NCI-H2196 treated with DMSO at 0.1 percent for 48 hours (cell line): Measurements from ENCODE around the gene GTF2H2C.
"Not testable (repeated sequence)": the region's sequence is repeated elsewhere in the genome, so short reads cannot be mapped to it uniquely, and the experiment has no call there.

Experiments
- DNase-seq: peaks from one replicate; lab custom pipeline; 2025; ENCODE audit not compliant: unreplicated experiment; lab: John Stamatoyannopoulos, UW

GTF2H2C gene

DNA sequence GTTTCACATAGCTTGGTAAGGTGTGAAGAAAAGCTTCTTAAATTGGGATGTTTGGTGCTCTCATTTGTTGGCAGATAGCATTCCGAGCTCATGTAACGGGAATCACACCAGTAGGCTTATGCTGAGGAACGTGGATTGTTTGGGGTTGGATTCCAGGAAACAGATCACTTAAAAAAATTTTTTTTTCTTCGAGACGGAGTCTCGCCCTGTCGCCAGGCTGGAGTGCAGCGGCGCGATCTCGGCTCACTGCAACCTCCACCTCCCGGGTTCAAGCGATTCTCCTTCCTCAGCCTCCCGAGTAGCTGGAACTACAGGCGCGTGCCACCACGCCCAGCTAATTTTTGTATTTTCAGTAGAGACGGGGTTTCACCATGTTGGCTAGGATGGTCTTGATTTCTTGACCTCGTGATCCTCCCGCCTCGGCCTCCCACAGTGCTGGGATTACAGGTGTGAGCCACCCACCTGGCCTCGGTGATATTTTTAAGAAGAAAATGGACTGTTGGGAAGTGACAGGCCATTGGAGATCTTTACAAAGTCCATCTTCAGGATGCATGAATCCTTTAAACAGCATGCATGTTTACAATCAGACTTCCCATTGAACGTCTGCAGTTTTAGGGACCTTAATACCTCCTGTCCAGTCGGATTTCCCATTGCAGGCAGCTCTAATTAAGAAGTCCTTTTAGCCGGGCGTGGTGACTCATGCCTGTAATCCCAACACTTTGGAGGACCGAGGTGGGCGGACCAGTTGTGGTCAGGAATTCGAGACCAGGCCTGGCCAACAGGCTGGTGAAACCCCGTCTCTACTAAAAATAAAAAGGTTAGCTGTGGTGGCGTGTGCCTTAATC lies 818 bp downstream of the GTF2H2C start:
- DNase-seq: not testable (repeated sequence)

DNA sequence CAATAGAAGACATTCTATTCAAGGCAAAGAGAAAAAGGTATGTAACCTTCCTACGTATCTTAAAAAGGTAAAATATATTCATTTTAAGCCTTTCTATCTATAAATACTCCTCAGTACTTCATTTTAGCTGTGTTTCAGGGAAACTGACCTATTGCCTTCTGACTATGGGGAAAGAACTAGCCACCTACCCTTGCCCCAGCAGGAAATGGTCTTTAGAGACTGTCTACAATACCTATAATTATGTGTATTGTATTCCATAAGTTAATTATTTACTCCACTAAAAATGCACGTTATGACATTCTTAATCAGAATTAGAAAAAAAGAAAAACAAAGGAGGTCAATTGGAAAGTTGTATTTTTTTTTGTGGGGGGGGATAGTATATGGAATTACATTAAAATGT lies 6.2 kb downstream of the GTF2H2C start:
- not testable (repeated sequence) for DNase-seq

DNA sequence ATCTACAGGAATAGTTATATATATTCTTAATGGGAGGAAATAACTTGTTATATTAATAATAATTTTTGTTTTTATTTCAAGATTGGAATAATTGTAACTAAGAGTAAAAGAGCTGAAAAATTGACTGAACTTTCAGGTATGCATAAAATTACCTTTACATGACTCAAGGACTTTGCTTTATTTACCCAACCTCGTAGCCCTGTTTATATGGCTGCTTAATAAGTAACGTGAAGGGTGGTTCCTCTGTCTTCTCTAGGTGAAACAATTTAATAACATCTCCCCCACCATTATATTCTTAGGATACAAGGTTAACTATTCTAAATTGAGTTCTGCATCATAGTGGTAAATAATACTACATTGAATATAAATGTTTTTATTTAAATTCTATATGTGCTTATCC lies 8.1 kb downstream of the GTF2H2C start:
- DNase-seq: not testable (repeated sequence)

DNA sequence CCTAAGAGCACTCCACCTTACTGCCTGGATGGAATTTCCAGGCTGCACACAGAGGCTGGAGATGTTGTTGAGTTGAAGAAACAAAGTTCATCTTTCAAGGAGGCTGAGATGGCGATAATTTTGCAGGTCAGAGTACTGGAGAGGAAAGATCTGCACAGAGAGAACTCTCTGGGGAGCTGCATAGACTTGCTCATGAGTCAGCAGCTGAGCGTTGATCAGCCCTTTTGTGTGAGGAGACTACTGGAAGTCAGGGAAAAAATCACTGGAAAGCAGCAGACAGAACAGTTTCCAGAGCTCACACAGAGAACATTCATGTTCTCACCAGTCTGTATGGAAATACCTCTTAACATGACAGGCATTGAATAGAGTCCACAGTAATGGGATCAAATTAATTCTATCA lies 23.4 kb downstream of the GTF2H2C start:
- DNase-seq: not testable (repeated sequence)

DNA sequence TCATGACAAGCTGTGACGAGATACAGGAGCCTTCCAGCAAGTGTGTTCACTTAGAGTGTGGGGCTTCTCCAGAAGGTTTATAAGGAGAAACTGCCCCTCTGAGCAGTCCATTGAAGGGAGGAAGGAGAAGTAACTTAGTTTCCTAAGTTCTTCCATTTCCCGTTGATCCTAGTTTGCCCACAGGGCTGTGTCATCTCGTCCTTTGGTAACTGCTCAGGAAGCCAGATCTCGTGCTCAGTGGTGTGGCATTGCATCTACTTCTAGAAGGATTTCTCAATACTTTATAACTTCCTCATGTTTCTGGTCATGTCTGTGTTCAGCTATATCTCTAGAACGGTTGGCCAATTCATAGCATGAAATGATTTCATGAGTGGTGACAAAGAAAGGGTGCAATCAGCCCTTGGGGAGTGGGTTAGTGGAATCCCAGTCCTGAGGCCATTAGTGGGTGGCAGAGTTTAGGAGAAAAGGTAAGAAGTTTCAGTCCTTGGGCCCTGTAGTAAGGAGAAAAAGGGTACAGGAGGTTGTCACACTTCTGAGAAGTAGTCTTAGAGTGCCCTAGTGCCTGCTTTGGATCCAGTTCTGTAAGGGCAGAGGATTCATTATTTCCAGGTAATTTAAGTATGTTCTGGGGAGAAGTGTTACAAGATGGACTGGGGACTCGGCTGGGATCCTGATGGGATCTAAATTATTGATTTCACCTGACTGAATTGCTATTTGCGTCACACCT lies 36.3 kb downstream of the GTF2H2C start:
- DNase-seq: not testable (repeated sequence)

DNA sequence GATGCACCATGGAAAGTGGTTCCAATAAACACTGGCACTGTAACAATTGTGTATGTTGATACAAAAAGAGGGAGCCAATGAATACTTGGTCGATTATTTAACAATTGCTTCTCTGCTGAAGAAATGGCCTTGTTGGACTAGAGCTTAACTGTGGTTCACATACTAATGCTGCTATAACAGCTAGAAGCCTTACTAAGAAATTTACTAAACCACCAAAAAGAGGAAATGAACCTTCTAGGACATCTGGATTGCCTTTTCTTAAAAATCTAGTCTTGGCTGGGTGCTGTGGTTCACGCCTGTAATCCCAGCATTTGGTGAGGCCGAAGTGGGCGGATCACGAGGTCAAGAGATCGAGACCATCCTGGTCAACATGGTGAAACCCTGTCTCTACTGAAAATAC lies 42.0 kb downstream of the GTF2H2C start:
- DNase-seq: not testable (repeated sequence)

DNA sequence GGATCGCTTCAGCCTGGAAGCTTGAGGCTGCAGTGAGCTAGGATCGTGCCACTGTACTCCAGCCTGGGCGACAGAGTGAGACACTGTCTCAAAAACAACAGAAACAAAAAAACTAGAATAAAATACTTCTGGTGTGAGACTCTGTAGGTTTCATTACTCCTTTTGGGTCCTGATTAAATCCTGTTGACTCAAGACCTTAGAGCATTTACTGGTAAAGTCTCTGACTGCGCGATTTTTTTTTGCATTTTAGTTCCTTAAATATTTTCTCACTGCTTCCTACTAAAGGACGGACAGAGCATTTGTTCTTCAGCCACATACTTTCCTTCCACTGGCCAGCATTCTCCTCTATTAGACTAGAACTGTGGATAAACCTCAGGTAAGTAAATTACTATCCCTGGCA lies 46.8 kb downstream of the GTF2H2C start:
- not testable (repeated sequence) for DNase-seq

DNA sequence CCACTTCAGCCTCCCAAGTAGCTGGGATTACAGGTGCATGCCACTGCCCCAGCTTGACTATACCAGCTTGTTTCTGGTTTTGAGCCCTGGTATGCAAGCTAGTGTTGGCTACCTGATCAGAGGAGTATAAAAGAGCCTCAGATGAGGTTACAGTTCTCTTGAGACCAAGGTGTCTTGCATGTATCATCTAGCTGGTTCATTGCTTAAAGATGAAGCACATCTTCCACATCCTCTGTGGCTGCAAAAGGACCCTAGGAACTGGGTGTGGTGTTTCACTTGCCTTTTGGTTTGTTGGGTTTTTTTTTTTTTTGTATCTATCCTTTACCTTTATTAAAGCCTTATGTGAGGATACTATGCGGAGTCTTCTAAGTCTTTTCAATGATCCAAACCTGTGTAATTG lies 47.8 kb downstream of the GTF2H2C start:
- not testable (repeated sequence) for DNase-seq

DNA sequence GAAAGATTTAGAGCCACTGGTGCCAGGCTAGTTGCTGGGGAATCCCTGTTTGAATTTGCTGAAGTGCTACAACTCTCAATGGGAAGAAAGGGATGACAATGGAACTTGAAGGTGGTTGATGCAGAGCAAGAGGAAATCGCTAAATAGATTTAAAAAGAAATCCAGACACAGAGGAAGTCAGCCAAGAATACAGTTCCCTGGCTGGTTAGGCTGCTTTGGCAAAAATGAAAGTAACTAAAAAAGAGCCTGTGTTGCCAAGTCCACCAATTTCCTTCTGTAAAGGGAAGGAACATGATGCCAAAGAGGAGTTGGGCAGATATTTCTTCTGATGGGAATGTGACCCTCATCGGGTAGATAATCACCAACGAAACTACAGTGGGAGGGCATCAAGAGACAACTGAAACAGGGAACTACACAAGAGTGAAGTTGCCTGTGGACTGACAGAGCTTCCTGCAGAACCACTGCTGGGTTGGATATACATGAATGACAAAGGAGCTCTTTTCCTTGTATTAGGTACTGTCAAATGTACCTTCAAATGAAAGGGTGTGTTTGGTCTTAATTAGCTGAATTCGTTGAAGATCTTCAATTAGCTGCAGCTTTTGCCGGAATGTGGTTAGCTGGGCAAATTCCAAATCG lies 49.0 kb downstream of the GTF2H2C start:
- DNase-seq: not testable (repeated sequence)

DNA sequence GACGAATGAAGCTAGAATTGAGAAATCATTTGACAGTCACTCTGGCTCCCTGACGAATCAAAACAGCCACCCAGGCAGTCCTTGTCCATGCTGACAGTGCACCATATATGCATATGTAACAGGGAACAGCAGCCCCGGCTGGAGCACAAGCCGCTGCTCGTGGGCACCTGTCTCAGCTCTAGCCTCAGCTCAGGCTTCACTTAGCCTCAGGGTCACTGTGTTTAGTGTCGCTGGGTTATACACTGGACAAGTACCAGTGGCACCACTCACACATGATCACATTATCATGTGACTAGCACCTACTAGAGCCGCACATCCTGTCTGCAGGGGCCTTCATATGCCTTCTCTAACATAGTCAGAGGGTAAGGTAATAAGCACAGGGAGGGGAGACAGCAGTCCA lies 54.9 kb downstream of the GTF2H2C start:
- DNase-seq: not testable (repeated sequence)

DNA sequence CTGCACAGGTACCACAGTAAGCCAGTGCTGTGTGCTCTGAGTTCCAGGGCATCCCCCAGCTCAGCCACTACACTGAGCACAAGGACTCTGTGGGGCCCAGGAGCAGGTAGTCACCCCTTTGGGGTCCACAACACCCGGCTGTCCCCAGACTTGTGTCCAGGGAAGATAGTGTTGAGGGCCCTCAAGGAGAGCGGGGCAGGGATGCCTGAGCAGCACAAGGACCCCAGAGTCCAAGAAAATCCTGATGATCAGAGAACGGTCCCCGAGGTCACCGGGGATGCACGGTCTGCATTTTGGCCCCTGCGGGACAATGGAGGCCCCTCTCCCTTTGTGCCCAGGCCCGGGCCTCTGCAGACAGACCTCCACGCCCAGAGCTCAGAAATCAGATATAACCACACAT lies 71.9 kb downstream of the GTF2H2C start:
- DNase-seq: not testable (repeated sequence)
